GM23338 (cell line): ENCODE data around the gene NUPR1. TPM values are rescaled to one million over a fixed set of nuclear protein-coding genes. Genes with fewer than 3 reads are reported as not detected.
A peak's percentile ranks its signal among the peaks of the same experiment; 100 is the strongest.

Source experiments
- ATAC-seq: fragments of 200-7000 bp; cut with Tn5 transposase; 3 replicates; pipeline ENCODE4 v1.9.1; 2020
- DNase-seq: peaks from one replicate; pipeline ENCODE4 v3.0.0-alpha.2; 2015; ENCODE audit warnings: low spot score
- H2AFZ ChIP-seq: fragments of 200-600 bp; sonication (generic); 2 replicates; pipeline ENCODE4 v1.8.0; 2016; ENCODE audit warnings: antibody characterized with exemption, mild to moderate bottlenecking, moderate library complexity
- H3F3A ChIP-seq: fragments of 200-600 bp; sonication (generic); replicated peaks from 2 replicates; pipeline ENCODE4 v1.8.0; 2017; ENCODE audit warnings: antibody characterized with exemption, mixed run types, low read depth
- H3K27ac ChIP-seq: fragments of 200-600 bp; sonication (generic); 2 replicates; pipeline ENCODE4 v1.6.1; 2016; ENCODE audit warnings: low read depth
- H3K27me3 ChIP-seq: fragments of 200-600 bp; sonication (generic); 2 replicates; pipeline ENCODE4 v1.8.0; 2016; ENCODE audit warnings: mild to moderate bottlenecking, mixed run types, moderate library complexity; ENCODE audit not compliant: insufficient read depth
- H3K36me3 ChIP-seq: fragments of 200-600 bp; sonication (generic); 2 replicates; pipeline ENCODE4 v1.8.0; 2016; ENCODE audit warnings: mild to moderate bottlenecking; ENCODE audit not compliant: insufficient read depth
- H3K4me1 ChIP-seq: fragments of 200-600 bp; sonication (generic); 2 replicates; pipeline ENCODE4 v1.8.0; 2016; ENCODE audit warnings: mild to moderate bottlenecking, moderate library complexity; ENCODE audit not compliant: insufficient read depth
- H3K4me2 ChIP-seq: fragments of 200-600 bp; sonication (generic); 2 replicates; pipeline ENCODE4 v1.7.1; 2017; ENCODE audit warnings: mixed run types
- H3K4me3 ChIP-seq: fragments of 200-600 bp; sonication (generic); 2 replicates; pipeline ENCODE4 v1.6.1; 2016; ENCODE audit warnings: mixed run types
- H3K79me2 ChIP-seq: fragments of 200-600 bp; sonication (generic); replicated peaks from 2 replicates; pipeline ENCODE4 v1.8.0; 2017; ENCODE audit warnings: mild to moderate bottlenecking; ENCODE audit not compliant: insufficient read depth
- H3K9me2 ChIP-seq: fragments of 200-600 bp; sonication (generic); 2 replicates; pipeline ENCODE4 v1.8.0; 2017; ENCODE audit not compliant: insufficient read depth
- H4K20me1 ChIP-seq: fragments of 200-600 bp; sonication (generic); replicated peaks from 2 replicates; pipeline ENCODE4 v1.8.0; 2017; ENCODE audit warnings: mild to moderate bottlenecking; ENCODE audit not compliant: insufficient read depth
- H3K27ac Mint-ChIP-seq: 2 replicates; pipeline ENCODE4 v1.8.0; 2020; ENCODE audit warnings: inconsistent platforms, mild to moderate bottlenecking, moderate library complexity, mixed read lengths
- H3K27me3 Mint-ChIP-seq: 3 replicates; pipeline ENCODE4 v1.8.0; 2022; ENCODE audit warnings: low read depth, mild to moderate bottlenecking, moderate library complexity, mixed read lengths, inconsistent platforms; ENCODE audit not compliant: insufficient read depth, poor library complexity
- H3K36me3 Mint-ChIP-seq: 3 replicates; pipeline ENCODE4 v1.8.0; 2021; ENCODE audit warnings: low read depth, mild to moderate bottlenecking, inconsistent platforms, moderate library complexity, mixed read lengths
- H3K4me1 Mint-ChIP-seq: 3 replicates; pipeline ENCODE4 v1.8.0; 2020; ENCODE audit warnings: mild to moderate bottlenecking, inconsistent platforms, mixed read lengths
- H3K4me3 Mint-ChIP-seq: 3 replicates; pipeline ENCODE4 v1.8.0; 2021; ENCODE audit warnings: moderate library complexity, mild to moderate bottlenecking, inconsistent platforms, mixed read lengths
- H3K9me3 Mint-ChIP-seq: 3 replicates; pipeline ENCODE4 v1.8.0; 2020; ENCODE audit warnings: moderate library complexity, mild to moderate bottlenecking, inconsistent platforms, mixed read lengths
- CREB1 ChIP-seq: fragments of 250-450 bp; sonication (Bioruptor Pico); IDR thresholded peaks from 2 replicates; pipeline ENCODE4 v1.5.0; 2020; ENCODE audit warnings: low read depth, mild to moderate bottlenecking, moderate library complexity
- CTCF ChIP-seq, 2 experiments: fragments of 200-600 bp in 1 of 2; sonication (generic) in 1 of 2; conservative IDR thresholded peaks; 2 replicates each; pipeline versions ENCODE4 v1.5.1 to v1.6.1; 2016 to 2017; ENCODE audit warnings: antibody characterized with exemption in 2 of 2, low read depth in 2 of 2, mild to moderate bottlenecking in 2 of 2, moderate library complexity in 1 of 2
- EZH2 ChIP-seq: fragments of 200-600 bp; sonication (generic); IDR thresholded peaks from one replicate; pipeline ENCODE4 v1.8.0; 2017; ENCODE audit warnings: antibody characterized with exemption, mild to moderate bottlenecking, low read depth; ENCODE audit not compliant: unreplicated experiment
- EZH2phosphoT487 ChIP-seq: fragments of 200-600 bp; sonication (generic); IDR thresholded peaks from one replicate; pipeline ENCODE4 v1.8.1; 2018; ENCODE audit warnings: antibody characterized with exemption; ENCODE audit not compliant: unreplicated experiment
- JUNB ChIP-seq: IDR thresholded peaks from one replicate; pipeline ENCODE4 v1.6.1; 2016; ENCODE audit warnings: antibody characterized with exemption; ENCODE audit not compliant: unreplicated experiment
- NANOG ChIP-seq: IDR thresholded peaks from 2 replicates; pipeline ENCODE4 v1.6.1; 2016; ENCODE audit warnings: antibody characterized with exemption, borderline replicate concordance
- POLR2AphosphoS5 ChIP-seq: IDR thresholded peaks from 2 replicates; pipeline ENCODE4 v1.6.1; 2016; ENCODE audit warnings: antibody characterized with exemption, low read depth
- STAT1 ChIP-seq: IDR thresholded peaks from one replicate; pipeline ENCODE4 v1.6.1; 2016; ENCODE audit warnings: antibody characterized with exemption; ENCODE audit not compliant: unreplicated experiment
- ZNF114 ChIP-seq: fragments of 250-450 bp; sonication (Bioruptor Pico); IDR thresholded peaks from 2 replicates; pipeline ENCODE4 v1.5.0; 2020; ENCODE audit warnings: mild to moderate bottlenecking, moderate library complexity
- ZNF331 ChIP-seq: fragments of 250-450 bp; sonication (Bioruptor Pico); IDR thresholded peaks from 2 replicates; pipeline ENCODE4 v1.5.0; 2020; ENCODE audit warnings: low read depth, mild to moderate bottlenecking, moderate library complexity
- polyA plus RNA-seq: library from polyadenylated mRNA; unstranded; fragments of >200 nt; fragmentation: Nextera tagmentation; extraction: Ambion mirVana; gene quantifications from 2 replicates; pipeline ENCODE4 v1.2.1, GENCODE V29; 2016
- total RNA-seq: library from RNA; depleted of rRNA; stranded (reverse); fragments of >200 nt; shearing (Covaris generic); gene quantifications from 2 replicates; pipeline ENCODE4 v1.2.3, GENCODE V29; 2014
- TF ChIP-seq, protein P1 (sequence below): fragments of 250-450 bp; sonication (Bioruptor Pico); IDR thresholded peaks from 2 replicates; pipeline ENCODE4 v1.5.0; 2020; ENCODE audit warnings: mild to moderate bottlenecking, moderate library complexity
- TF ChIP-seq, protein P2 (sequence below): IDR thresholded peaks from one replicate; pipeline ENCODE4 v1.6.1; 2018; ENCODE audit warnings: antibody characterized with exemption; ENCODE audit not compliant: unreplicated experiment

The NUPR1 gene
- total and polyA plus RNA-seq, 2 experiments from 2014 or later: 0.03 to 0.48 TPM

DNA sequence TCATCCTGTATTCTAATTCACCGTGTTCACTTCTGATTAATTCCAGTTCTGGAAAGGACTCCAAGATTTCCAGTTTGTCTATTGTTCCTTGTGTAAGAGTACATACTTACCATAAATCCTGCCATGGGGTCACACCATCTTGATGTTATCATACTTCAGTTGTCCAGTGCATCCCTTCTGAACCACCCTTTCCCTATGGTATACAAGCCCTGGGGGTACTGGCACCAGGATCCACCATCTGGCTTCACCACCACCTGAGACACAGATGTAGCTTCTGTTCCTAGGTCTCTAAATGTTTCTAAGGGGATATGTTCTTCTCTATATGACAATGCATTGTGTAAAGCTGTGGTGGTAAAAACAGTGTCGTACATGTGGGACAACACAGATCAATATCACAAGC is 36.2 kb upstream of the NUPR1 start (continued):
- TF ChIP-seq EZH2phosphoT487: no peak
- no peak for TF ChIP-seq STAT1

DNA sequence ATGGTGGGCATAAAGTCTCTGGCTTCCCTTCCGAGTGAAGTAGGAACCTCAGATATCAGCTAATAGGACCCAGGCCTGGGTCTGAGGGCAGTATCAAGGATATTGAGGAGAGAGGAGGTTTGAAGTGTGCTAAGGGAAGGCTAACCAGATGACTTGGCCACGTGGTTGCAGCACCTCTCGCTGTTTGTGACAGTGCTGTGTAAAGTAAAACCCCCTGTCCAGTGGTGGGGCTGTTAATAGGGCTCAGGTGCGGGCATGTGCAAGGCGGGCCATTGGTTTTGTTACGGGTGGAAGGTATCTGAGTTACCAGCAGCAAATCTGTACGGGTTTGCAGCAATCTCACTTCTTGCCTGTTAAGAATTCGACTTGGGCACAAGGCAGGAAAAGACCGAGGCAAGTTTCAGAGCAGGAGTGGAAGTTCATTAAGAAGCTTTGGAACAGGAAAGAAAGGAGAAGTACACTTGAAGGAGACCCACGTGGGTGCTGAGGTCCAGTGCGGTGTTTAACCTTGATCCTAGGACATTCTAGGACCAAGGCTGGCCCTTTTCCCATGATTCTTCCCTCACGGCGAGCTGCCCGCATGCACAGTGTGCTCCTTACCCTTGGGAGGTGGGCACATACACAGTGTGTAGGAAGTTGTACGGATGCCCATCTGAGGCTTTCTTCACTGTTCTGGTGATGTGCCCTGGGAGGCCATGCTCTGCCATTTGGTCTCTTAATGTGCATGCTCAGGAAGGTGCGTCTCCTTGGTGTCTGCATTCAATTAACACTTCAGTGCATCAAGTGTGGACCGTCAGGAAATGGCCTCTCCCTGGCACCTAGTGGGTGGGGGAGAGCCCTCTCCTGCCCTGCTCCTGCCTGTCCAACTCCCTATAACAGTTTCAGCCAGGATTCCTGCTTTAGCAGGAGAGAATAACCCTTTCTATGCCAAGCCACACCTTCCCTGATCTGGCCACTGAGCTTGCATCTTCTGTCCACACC is 35.3 kb upstream of the NUPR1 start:
- Mint-ChIP-seq H3K27me3 (peaks cover 12% of the 10 kb centered on the region), H3K27ac (peak overlapping the region; percentile 7; the same call in 1 of the 2 replicates), H3K4me3 (no peak overlapping the region; the same call in 2 of the 3 replicates), H3K9me3 (no peaks in the 10 kb centered on the region), H3K36me3 (no peaks in the 10 kb centered on the region; the same call in 2 of the 3 replicates), H3K4me1 (peaks cover 30% of the 10 kb centered on the region)
- Histone ChIP-seq H3F3A (no peaks in the 10 kb centered on the region), H4K20me1 (no peaks in the 10 kb centered on the region; the same call in 1 of the 2 replicates), H3K4me3 (no peak overlapping the region), H3K27ac (no peak overlapping the region), H3K79me2 (no peaks in the 10 kb centered on the region), H3K9me2 (0 out of 2 replicates have a peak, but pooled peaks cover 2% of the 10 kb centered on the region), H2AFZ (no peak overlapping the region), H3K36me3 (no peaks in the 10 kb centered on the region), H3K27me3 (no peaks in the 10 kb centered on the region), H3K4me2 (no peak overlapping the region), H3K4me1 (peaks cover 6% of the 10 kb centered on the region)
- DNase-seq (no peak), ATAC-seq (peak; percentile 49)
- TF ChIP-seq ZNF331 (CRISPR knock-in tag) (no peak), JUNB (no peak), NANOG (no peak), EZH2 (no peak), CTCF (conservative IDR thresholded peaks at IDR 0.05; ENCODE audit: low read depth in 2 of 2) (no peak), POLR2AphosphoS5 (no peak), ZNF114 (CRISPR knock-in tag) (no peak), CREB1 (no peak), EZH2phosphoT487 (no peak)
- TF ChIP-seq, protein P1, sequence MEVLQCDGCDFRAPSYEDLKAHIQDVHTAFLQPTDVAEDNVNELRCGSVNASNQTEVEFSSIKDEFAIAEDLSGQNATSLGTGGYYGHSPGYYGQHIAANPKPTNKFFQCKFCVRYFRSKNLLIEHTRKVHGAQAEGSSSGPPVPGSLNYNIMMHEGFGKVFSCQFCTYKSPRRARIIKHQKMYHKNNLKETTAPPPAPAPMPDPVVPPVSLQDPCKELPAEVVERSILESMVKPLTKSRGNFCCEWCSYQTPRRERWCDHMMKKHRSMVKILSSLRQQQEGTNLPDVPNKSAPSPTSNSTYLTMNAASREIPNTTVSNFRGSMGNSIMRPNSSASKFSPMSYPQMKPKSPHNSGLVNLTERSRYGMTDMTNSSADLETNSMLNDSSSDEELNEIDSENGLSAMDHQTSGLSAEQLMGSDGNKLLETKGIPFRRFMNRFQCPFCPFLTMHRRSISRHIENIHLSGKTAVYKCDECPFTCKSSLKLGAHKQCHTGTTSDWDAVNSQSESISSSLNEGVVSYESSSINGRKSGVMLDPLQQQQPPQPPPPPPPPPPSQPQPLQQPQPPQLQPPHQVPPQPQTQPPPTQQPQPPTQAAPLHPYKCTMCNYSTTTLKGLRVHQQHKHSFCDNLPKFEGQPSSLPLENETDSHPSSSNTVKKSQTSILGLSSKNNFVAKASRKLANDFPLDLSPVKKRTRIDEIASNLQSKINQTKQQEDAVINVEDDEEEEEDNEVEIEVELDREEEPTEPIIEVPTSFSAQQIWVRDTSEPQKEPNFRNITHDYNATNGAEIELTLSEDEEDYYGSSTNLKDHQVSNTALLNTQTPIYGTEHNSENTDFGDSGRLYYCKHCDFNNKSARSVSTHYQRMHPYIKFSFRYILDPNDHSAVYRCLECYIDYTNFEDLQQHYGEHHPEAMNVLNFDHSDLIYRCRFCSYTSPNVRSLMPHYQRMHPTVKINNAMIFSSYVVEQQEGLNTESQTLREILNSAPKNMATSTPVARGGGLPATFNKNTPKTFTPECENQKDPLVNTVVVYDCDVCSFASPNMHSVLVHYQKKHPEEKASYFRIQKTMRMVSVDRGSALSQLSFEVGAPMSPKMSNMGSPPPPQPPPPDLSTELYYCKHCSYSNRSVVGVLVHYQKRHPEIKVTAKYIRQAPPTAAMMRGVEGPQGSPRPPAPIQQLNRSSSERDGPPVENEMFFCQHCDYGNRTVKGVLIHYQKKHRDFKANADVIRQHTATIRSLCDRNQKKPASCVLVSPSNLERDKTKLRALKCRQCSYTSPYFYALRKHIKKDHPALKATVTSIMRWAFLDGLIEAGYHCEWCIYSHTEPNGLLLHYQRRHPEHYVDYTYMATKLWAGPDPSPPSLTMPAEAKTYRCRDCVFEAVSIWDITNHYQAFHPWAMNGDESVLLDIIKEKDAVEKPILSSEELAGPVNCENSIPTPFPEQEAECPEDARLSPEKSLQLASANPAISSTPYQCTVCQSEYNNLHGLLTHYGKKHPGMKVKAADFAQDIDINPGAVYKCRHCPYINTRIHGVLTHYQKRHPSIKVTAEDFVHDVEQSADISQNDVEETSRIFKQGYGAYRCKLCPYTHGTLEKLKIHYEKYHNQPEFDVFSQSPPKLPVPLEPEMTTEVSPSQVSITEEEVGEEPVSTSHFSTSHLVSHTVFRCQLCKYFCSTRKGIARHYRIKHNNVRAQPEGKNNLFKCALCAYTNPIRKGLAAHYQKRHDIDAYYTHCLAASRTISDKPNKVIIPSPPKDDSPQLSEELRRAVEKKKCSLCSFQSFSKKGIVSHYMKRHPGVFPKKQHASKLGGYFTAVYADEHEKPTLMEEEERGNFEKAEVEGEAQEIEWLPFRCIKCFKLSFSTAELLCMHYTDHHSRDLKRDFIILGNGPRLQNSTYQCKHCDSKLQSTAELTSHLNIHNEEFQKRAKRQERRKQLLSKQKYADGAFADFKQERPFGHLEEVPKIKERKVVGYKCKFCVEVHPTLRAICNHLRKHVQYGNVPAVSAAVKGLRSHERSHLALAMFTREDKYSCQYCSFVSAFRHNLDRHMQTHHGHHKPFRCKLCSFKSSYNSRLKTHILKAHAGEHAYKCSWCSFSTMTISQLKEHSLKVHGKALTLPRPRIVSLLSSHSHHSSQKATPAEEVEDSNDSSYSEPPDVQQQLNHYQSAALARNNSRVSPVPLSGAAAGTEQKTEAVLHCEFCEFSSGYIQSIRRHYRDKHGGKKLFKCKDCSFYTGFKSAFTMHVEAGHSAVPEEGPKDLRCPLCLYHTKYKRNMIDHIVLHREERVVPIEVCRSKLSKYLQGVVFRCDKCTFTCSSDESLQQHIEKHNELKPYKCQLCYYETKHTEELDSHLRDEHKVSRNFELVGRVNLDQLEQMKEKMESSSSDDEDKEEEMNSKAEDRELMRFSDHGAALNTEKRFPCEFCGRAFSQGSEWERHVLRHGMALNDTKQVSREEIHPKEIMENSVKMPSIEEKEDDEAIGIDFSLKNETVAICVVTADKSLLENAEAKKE: no peak
- TF ChIP-seq, protein P2, sequence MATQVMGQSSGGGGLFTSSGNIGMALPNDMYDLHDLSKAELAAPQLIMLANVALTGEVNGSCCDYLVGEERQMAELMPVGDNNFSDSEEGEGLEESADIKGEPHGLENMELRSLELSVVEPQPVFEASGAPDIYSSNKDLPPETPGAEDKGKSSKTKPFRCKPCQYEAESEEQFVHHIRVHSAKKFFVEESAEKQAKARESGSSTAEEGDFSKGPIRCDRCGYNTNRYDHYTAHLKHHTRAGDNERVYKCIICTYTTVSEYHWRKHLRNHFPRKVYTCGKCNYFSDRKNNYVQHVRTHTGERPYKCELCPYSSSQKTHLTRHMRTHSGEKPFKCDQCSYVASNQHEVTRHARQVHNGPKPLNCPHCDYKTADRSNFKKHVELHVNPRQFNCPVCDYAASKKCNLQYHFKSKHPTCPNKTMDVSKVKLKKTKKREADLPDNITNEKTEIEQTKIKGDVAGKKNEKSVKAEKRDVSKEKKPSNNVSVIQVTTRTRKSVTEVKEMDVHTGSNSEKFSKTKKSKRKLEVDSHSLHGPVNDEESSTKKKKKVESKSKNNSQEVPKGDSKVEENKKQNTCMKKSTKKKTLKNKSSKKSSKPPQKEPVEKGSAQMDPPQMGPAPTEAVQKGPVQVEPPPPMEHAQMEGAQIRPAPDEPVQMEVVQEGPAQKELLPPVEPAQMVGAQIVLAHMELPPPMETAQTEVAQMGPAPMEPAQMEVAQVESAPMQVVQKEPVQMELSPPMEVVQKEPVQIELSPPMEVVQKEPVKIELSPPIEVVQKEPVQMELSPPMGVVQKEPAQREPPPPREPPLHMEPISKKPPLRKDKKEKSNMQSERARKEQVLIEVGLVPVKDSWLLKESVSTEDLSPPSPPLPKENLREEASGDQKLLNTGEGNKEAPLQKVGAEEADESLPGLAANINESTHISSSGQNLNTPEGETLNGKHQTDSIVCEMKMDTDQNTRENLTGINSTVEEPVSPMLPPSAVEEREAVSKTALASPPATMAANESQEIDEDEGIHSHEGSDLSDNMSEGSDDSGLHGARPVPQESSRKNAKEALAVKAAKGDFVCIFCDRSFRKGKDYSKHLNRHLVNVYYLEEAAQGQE: no peak
